ENCODE measurements around the gene ZBED5.
A peak's percentile ranks its signal among the peaks of the same experiment; 100 is the strongest.
"Not testable (repeated sequence)": the region's sequence is repeated elsewhere in the genome, so short reads cannot be mapped to it uniquely, and the experiment has no call there.

The ZBED5 gene

DNA sequence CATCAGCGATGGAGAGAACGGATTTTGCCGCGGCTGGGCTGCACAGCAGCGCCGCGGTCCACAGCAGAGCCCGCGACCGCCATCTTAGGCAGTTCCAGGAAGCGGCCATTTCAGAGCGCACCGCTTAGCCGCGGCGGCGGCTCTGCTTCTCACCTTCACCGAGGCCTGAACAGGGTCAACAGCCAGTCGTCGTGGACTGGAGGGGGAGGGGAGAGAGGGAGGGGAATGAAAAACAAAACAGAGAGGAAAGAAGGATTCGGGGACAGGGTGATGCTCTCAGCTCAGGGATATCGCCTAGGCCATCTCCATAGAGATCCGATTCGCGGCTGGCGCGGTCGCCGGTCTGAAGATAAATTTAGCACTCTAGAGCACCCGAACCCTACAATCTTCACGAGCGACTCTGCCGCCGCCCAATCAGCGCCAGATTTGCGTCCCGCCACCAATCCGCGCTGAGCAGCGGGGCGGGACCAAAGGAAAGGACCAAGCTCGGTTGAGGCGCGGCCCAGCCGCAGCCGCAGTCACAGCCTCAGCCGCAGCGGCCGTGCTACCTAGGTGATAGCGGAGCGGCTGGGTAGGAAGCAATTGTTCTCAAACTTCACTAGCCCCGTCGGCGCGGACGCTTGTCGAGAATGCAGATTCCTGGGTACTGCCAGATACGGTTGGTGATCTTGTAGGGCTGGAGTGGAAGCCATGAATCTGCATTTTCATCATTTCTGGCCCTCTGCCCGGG lies at the start of gene ZBED5:
ZBED5 (minus strand) TSS at position 345 of the 730 bp plus-strand sequence. CDS start 3,108 bp downstream, outside the sequence.
- peak; percentile 97 for DNase-seq

DNA sequence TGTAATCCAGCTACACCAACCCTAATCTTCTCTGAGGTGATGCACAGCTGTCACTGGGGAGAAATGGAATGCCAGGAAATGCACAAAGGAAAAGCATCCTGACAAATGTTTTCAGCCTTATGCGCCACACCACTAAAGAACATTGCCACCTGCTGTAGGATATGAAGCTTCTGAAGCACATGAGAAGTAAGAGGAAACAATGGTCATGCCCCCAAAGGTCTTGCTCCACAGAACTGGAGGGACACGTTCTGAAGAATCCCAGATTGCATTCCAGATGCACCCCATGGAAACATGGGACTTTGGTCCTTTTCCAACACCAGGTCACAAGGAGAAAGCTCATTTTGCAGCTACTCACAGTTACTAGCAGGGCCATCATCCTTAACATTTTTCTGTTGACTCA lies 48.7 kb upstream of the ZBED5 start:
- no peak for DNase-seq

DNA sequence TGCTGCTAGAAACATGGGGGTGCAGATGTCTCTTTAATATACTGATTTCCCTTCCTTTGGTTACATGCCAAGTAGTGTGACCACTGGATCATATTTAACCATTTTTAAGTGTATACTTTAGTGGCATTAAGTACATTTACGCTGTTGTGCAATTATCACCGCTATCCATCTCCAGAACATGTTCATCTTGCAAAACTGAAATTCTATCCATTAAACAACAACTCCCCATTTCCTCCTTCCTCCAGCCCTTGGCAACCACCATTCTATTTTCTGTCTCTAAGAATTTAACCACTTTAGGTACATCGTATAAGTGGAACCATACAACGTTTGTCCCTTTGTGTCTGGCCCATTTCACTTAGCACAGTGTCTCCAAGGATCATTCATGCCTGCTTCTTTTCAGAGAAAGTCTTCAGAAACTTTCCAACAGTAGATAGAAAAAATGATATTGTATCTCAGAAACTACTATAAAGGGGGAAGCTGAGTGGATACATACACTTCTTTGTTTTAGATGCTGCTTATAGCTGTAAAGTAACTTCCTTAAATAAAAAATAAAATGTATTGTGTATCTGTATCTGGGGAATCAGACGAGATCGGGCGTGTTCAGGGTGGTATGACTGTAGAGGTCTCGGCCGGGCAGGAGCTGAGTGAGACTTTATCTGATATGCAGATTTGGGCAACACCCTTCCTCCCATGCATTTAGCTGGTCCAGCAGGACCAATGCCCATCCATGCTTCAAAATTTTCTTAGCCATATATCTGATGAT lies 44.6 kb upstream of the ZBED5 start:
- DNase-seq, result no peak

DNA sequence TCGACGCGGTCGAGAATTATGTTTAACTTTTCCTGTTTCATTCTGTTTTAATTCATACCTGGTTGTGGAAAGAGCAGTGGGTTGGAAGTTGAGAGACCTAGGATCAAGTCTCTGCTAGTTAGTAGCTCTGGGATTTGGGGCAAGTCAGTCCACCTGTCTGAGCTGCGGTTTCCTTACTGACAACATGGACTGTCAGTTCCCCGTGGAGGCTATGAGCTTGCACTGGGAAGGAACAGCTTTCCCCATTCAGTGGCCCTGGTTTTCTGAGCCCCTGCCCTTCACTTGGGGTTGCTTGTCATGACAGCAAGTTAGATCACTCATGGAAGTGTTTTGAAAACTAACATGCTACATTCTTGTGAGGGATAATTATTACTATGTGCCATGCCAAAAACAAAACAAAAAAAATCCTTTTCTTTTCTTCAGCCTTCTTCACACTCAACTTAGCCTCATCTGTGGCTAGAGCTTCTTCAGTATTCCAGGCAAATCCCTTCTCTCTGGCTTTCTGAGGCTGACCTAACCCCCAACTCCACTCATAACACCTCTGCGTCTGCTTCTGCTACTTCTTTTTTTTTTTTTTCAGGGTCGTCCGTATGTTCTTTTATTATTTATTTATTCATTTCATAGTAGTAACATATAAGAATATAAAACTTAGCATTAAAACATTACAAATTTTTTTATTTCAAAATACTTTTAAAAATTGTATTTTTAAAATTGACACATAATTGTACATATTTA lies 43.0 kb upstream of the ZBED5 start:
- DNase-seq, result no peak

DNA sequence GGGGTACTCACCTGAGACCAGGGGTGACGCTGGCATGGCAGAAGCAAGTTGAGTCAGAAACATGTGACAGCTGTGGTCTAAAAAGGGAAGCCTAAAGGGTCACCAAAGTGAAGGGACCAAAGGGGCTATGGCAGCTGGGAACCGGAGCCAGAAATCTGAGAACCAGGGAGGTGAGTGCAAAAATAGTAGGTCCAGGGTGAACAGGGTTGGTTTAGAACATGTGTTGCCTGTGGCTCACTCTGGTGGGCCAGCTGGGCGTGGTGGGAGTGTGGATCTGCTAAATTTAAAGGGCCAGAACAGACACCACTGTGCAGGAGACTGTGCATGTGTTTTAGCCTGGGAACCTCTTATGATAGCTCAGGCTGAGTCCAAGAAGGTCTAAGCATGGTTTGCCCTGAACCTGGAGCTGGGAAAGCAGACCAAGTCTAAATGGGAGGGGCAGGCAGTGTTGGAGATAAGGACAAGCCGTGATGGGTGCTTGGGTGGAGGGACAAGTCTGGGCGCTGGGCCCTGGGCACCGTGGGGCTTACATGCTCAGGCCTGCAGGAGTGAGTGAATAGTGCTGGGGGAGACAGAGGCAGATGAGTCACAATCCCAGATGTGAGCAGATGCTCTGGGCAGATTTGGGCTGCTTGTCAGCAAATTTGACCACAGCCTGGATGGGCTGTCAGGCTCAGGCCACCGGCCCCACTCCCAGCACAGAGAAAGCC lies 41.4 kb upstream of the ZBED5 start:
- no peak for DNase-seq

DNA sequence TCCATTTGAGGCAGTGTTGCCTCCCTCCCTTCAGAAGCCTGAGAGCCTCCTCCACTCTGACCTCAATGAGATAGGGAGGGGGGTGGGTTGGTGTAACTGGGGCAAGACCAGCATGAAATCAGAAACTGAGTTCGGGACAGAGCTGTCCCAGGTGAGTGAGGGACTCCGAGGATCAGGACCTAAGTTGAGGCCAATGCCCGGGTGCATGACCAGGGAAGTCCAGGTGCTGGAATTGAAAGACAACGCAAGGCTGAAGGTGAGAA lies 40.8 kb upstream of the ZBED5 start:
- no peak for DNase-seq

DNA sequence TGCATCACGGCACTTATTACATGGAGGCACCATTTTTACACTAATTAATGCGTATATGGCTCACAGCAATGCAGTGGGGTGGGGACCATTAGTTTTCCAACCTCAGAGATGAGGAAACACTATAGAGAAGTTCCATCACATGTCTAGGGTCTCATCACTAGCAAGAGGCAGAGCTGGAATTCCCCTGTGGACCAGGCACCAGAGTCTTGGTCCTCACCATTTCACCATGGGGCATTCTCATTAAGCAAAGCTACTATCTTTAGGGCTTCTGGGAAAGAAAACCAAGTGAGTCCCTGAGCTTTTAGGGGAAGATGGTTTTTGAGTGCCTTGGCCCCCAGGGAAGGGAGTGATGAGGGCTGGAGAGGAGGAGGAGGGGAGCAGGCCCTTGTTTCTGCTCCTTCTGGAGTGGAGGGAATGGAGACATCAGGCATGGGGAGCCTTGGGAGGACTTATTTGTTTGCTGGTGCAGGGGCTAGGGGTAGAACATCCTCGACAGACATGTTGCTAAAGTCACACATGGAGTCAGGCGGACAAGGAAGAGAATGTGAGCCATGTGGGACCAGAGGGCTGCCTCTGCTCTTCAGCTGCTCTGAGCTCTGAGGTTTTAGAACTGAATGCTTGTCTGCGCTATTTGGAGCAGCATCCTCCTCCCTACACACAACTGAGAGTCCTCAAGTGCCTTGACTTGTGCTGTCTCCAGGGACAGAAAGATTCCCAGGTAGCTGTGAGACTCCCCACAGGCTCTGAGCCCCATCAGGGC lies 40.3 kb upstream of the ZBED5 start:
- DNase-seq, result peak; percentile 9

DNA sequence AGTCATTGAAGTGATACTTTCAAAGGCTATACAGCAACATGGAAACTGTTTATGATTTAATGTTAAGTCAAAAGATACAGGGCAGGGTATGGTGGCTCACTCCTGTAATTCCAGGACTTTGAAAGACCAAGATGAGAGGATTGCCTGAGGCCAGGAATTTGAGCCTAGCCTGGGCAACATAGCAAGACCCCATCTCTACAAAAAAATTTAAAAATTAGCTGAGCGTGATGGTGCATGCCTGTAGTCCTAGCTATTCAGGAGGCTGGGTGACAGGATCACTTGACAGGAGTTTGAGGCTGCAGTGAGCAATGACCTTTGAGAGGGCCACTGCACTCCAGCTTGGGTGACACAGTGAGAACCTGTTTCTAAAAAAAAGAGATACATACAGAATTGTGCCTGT lies 39.3 kb upstream of the ZBED5 start:
- DNase-seq, result no peak

DNA sequence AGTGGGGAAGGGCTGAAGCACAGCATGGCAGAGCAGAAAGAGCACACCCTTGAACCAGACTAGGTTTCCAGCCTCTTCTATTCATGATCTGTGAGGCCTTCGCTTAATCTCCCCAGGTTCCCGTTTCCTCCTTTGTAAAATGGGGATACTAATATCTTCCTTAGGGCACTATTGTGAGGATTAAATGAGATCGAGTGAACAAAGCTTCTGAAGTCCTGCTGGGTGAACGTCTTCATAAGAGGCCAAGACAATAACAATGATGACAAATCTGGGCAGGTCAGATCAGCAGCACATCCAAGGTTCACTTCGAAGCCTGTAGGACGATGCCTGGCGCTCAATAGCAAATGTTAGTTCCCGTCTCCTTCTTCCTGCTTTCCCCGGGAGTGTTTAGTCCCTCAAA lies 38.6 kb upstream of the ZBED5 start:
- no peak for DNase-seq

DNA sequence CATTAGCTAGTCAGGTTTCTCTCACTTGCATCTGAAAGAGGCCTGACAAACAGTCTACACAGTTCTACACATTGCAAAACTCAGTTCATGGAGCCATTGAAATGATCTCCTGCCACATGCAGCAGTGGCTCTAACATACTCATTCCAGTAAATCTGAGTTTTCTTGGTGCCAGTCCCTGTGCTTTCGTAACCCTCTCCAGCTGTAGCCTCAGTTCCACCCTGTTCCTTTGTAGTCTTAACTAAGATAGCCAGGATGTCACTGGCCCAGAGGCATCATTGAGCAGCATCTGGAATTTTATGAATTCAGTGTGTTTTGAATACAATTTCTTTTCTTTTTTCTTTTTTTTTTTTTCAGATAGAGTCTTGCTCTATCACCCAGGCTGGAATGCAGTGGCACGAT lies 37.4 kb upstream of the ZBED5 start:
- no peak for DNase-seq

DNA sequence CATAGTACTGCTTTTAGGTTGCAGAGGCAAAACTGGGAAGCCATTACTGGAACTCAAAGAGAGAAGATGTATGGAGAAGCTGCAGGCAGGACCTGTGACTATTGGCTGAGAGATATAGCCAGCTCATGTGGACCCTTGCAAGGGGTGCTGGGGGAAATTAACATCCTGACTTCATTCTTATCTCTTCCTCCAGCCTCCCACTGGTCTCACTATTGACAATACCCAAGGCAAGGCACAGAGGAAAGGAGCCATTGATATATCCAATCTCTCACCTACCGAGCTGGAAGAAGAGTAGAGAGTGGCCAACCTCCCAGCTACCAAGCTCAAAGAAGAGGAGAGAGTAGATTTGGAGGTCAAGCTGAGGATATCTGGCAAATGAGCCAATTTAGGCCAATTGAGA lies 36.8 kb upstream of the ZBED5 start:
- DNase-seq, result no peak

DNA sequence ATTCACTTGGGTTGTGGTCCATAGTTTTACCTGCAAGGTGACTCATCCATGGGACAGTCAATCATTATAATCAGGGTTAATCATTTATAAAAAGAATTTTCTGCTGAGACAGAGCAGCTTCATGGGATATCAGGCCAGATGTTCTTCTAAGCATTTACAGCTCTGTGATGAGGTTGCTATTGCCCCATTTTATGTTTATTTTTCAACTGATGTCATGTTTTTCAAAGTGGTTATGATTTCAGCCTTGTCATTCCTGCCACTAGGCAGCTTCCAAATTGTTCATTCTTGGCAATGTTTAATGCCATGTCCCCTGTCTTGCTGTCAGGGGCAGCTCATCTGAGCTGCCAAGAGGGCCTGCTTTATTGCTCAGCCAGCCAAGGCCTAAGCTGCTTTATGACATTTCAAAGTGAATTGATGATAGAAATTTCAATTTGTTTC lies 35.9 kb upstream of the ZBED5 start:
- no peak for DNase-seq

DNA sequence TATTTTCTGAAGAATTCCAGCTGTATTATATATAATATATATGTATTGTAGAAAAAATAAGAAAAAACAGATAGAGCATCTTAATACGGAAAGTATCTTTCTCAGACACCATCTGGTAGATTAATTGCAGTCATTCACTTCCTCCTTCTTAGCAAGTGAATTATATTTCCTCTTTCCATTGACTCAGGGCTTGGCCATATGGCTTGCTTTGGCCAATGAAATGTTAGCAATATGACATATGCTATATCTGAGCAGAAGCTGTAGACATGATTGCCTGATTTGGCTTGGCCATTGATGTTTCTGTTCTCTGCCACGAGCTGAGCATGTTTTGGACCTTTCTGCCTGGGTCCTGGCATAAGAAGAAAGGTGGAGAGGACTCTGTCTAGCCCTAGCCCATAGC lies 34.4 kb upstream of the ZBED5 start:
- no peak for DNase-seq

DNA sequence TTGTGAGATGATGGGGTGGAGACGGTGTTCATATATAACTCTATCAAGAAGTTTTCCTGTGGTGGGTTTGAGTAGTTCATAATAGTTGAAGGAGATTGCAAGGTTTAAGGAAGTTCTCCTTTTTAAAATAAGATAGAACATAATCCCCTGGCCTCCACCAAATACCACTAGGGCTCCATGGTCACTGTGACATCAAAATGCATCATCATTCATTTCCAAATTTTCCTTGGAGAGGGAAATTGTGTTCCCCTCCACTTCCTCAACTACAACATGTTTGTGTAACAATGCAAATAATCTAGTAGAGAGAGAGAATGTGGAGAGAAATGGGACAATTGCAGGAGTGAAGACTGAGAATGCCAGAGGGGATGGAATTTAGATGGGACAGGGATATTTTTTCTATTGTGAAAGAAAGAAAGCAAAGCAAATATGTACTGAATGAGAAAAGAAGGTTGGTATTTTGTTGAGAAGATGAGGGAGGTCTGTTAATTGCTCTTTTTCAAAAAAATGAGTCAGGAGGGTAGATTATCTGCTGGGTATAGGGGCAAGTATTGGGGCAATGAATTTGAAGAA lies 33.4 kb upstream of the ZBED5 start:
- DNase-seq, result no peak

DNA sequence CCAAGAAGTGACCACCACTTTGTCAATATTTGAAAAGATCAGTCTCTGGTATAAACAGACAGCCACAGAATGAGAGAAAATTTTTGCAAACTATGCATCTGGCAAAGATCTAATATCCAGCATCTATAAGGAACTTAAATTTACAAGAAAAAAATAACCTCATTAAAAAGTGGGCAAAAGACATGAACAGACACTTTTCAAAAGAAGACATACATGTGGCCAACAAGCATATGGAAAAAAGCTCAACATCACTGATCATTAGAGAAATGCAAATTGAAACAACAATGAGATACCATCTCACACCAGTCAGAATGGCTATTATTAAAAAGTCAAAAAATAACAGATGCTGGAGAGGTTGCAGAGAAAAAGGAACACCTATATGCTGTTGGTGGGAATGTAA lies 32.2 kb upstream of the ZBED5 start:
- DNase-seq, result not testable (repeated sequence)

DNA sequence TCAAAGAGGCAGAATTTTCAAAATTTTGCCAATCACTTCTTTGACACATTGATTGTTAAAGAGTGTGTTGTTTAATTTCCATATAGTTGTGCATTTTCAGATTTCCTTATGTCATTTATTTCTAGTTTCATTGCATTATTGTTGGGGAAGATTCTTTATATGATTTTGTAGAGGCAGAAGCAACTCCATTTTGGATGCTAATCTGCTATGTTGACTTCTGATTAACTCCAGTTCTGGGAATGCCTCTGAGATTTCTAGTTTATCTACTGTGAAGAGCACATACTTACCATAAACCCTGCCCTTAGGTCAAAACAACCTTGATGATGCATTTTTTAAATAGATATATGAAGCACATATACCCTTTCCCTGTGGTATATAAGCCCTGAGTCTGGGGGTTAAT lies 29.5 kb upstream of the ZBED5 start:
- DNase-seq, result no peak

DNA sequence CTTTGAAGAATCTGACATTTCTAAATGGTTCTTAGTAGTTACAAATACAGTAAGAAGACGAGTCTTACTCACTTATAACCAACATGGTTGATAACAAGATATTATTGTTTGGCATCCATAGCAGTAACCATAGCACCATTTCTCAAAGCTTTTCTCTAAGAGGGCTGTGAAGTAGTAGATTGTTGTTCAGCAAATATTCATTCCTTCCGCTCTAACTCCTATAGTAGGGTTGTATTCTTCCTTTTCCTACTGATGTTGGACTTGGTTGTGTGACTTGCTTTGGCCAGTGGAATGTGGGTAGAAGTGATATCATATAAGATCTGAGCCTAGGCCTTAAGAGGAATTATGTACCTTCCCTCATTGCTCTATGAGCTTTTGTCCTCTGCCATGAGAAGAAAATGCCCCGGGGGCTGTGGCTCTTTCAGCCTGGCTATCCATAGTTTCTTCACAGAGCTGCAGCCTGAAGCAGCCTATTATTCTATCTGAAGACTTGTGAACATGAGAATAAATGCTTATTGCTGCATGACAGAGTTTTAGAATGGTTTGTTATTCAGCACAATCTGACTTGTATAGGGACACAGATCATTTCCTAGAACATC lies 28.9 kb upstream of the ZBED5 start:
- DNase-seq, result no peak

DNA sequence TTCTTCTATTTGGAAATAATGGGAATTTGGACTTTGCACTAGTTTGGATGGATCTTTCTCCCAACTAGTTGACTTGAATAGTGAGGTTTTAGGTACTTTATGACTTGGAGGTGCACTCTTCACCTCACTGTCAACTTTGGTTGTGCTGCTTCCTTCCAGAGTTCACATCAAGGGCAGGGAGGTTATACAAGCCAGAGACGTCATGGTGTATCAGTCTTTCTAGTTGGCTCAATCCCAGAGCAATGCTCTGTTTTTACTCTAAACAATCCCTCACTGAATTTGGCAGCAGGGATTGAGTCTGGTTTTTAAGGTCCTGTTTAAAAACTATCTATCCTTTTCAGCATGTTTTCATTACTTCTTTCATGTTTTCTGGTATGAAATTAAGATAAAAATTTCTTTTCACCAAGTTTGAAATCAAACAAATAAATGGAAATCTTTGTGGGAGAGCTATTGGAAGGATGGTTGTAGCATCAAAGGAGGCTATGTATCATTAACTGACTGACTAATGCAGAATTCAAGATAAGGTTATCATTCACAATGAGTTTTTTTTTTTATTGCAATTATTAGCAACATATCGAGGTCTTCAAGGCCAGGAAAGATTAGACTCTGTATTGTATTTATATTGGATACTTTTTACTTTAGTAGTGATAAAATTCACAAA lies 28.0 kb upstream of the ZBED5 start:
- no peak for DNase-seq

DNA sequence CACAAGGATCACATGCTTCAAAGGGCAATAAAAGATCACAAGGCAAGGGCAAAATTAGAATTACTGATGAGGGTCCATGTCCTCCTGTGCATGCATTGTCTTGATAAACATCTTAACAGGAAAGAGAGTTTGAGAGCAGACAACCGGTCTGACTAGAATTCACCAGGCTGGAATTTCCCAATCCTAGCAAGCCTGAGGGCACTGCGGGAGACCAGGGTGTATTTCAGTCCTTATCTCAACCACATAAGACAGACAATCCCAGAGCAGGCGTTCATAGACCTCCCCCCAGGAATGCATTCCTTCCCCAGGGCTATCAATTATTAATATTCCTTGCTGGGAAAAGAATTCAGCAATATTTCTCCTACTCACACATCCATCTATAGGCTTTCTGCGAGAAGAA lies 26.4 kb upstream of the ZBED5 start:
- DNase-seq, result not testable (repeated sequence)

DNA sequence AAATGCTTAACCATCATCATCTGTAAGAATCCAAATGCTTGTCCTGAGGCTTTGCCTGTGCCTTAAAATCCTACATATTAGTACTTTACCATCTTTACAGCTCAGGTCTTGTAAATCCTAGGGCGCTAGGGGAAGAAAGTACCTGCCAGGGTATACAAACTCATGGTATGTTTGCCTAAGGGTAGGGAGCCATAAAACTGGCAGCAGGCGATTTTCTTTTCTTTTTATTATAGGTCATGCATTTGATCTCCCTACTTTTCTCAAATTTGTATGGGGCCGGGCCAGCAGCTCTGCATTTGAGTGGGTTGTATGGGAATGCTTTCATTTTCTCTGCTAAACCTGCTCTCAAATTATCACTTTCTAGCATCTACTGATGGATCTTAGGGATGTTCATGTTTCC lies 24.0 kb upstream of the ZBED5 start:
- DNase-seq, result no peak

Data from CD4-positive, alpha-beta T cell treated with Interleukin-12 subunit alpha and Interleukin-12 subunit beta, for 1 hour (primary cell).